IMR-90 (cell line): Measurements from ENCODE around the gene EBF3. TPM values are rescaled to one million over a fixed set of nuclear protein-coding genes. Genes with fewer than 3 reads are reported as not detected.

Source experiments
- ATAC-seq: fragments of 200-7000 bp; cut with Tn5 transposase; 2 replicates; pipeline ENCODE4 v1.9.1; 2020; ENCODE audit warnings: low read depth, mild to moderate bottlenecking, moderate library complexity
- BruUV-seq: library from RNA; stranded (reverse); fragments of 400-500 nt; replicated peaks from 2 replicates; lab custom pipeline; 2021; lab: Mats Ljungman, UMichigan
- CTCF ChIA-PET: fragments of 300-600 bp; formaldehyde crosslinking; extraction: SDS; loops from one replicate; lab custom pipeline; 2021; ENCODE audit warnings: antibody characterized with exemption; lab: Yijun Ruan, JAX
- POLR2A ChIA-PET: fragments of 300-600 bp; sonication (Branson Sonifier 250); formaldehyde crosslinking; loops from one replicate; lab custom pipeline; 2022; ENCODE audit warnings: antibody characterized with exemption; ENCODE audit not compliant: unreplicated experiment; lab: Charles Lee
- DNase-seq: peaks from one replicate; pipeline ENCODE4 v3.0.0; 2013
- H2AFZ ChIP-seq: replicated peaks from 2 replicates; pipeline ENCODE3; 2013; ENCODE audit warnings: low read length, mild to moderate bottlenecking; ENCODE audit not compliant: poor library complexity
- H2AK5ac ChIP-seq: 2 replicates; pipeline ENCODE4 v1.6.1; 2013; ENCODE audit warnings: low read depth, low read length, inconsistent platforms
- H2AK9ac ChIP-seq: replicated peaks from 2 replicates; pipeline ENCODE3; 2013; ENCODE audit warnings: mild to moderate bottlenecking, low read depth, low read length, moderate library complexity; ENCODE audit not compliant: poor library complexity
- H2BK120ac ChIP-seq: 2 replicates; pipeline ENCODE4 v1.6.1; 2013; ENCODE audit warnings: low read depth, low read length, inconsistent platforms
- H2BK15ac ChIP-seq: 3 replicates; pipeline ENCODE4 v1.6.1; 2013; ENCODE audit warnings: low read depth, low read length, inconsistent platforms
- H2BK20ac ChIP-seq: 2 replicates; pipeline ENCODE4 v1.6.1; 2013; ENCODE audit warnings: low read depth, mild to moderate bottlenecking, inconsistent platforms, low read length, moderate library complexity
- H2BK5ac ChIP-seq: 2 replicates; pipeline ENCODE4 v1.6.1; 2013; ENCODE audit warnings: mild to moderate bottlenecking, low read depth, low read length, inconsistent platforms; ENCODE audit not compliant: poor library complexity, severe bottlenecking
- H3K14ac ChIP-seq: replicated peaks from 2 replicates; pipeline ENCODE4 v1.6.1; 2013; ENCODE audit warnings: low read depth, low read length, inconsistent platforms
- H3K18ac ChIP-seq: 2 replicates; pipeline ENCODE4 v1.6.1; 2013; ENCODE audit warnings: low read depth, low read length, control low read depth
- H3K23ac ChIP-seq: 2 replicates; pipeline ENCODE4 v1.6.1; 2013; ENCODE audit warnings: low read depth, low read length, inconsistent platforms
- H3K27ac ChIP-seq: 2 replicates; pipeline ENCODE4 v1.5.1; 2013; ENCODE audit warnings: mild to moderate bottlenecking, control low read depth, low read length; ENCODE audit not compliant: insufficient read depth
- H3K27me3 ChIP-seq: 2 replicates; pipeline ENCODE4 v1.6.1; 2013; ENCODE audit warnings: low read length; ENCODE audit not compliant: control insufficient read depth, insufficient read depth
- H3K36me3 ChIP-seq: 2 replicates; pipeline ENCODE4 v1.6.1; 2013; ENCODE audit warnings: low read length, mixed read lengths; ENCODE audit not compliant: control insufficient read depth, insufficient read depth
- H3K4ac ChIP-seq: 2 replicates; pipeline ENCODE4 v1.6.1; 2013; ENCODE audit warnings: low read depth, low read length, inconsistent platforms
- H3K4me1 ChIP-seq: 2 replicates; pipeline ENCODE4 v1.6.1; 2013; ENCODE audit warnings: low read length, mixed read lengths; ENCODE audit not compliant: control insufficient read depth, insufficient read depth
- H3K4me2 ChIP-seq: 2 replicates; pipeline ENCODE4 v1.6.1; 2013; ENCODE audit warnings: low read depth, mild to moderate bottlenecking, control low read depth, low read length, moderate library complexity
- H3K4me3 ChIP-seq: 2 replicates; pipeline ENCODE4 v1.5.1; 2013; ENCODE audit warnings: low read depth, mild to moderate bottlenecking, control low read depth, low read length, moderate library complexity; ENCODE audit not compliant: insufficient read depth
- H3K56ac ChIP-seq: 2 replicates; pipeline ENCODE4 v1.6.1; 2013; ENCODE audit warnings: low read length, inconsistent platforms; ENCODE audit not compliant: insufficient read depth; ENCODE audit errors: extremely low read depth
- H3K79me1 ChIP-seq, 2 experiments: 2 replicates each; pipeline ENCODE4 v1.6.1; 2013; ENCODE audit warnings: low read length in 2 of 2, inconsistent platforms in 1 of 2, low read depth in 1 of 2
- H3K9ac ChIP-seq: 2 replicates; pipeline ENCODE4 v1.6.1; 2013; ENCODE audit warnings: low read depth, low read length, control low read depth
- H3K9me1 ChIP-seq: 2 replicates; pipeline ENCODE4 v1.6.1; 2013; ENCODE audit warnings: low read length, inconsistent platforms; ENCODE audit not compliant: insufficient read depth
- H3K9me3 ChIP-seq: 2 replicates; pipeline ENCODE4 v1.6.1; 2013; ENCODE audit warnings: low read length; ENCODE audit not compliant: control insufficient read depth, insufficient read depth
- H4K20me1 ChIP-seq: 2 replicates; pipeline ENCODE4 v1.6.1; 2013; ENCODE audit warnings: low read length, inconsistent platforms; ENCODE audit not compliant: insufficient read depth
- H4K5ac ChIP-seq: 2 replicates; pipeline ENCODE4 v1.6.1; 2013; ENCODE audit warnings: mild to moderate bottlenecking, low read depth, low read length, control low read depth
- H4K8ac ChIP-seq, 2 experiments: 2 replicates each; pipeline ENCODE4 v1.6.1; 2013; ENCODE audit warnings: low read depth in 2 of 2, low read length in 2 of 2, control low read depth in 1 of 2, inconsistent platforms in 1 of 2
- H4K91ac ChIP-seq: 2 replicates; pipeline ENCODE4 v1.6.1; 2013; ENCODE audit warnings: low read depth, low read length, inconsistent platforms; ENCODE audit not compliant: insufficient read depth
- BHLHE40 ChIP-seq: fragments of 150-350 bp; IDR thresholded peaks from 2 replicates; pipeline ENCODE4 v1.6.1; 2016; ENCODE audit warnings: mild to moderate bottlenecking, low read depth, low read length
- CEBPB ChIP-seq: IDR thresholded peaks from 2 replicates; pipeline ENCODE4 v1.6.1; 2012; ENCODE audit warnings: low read depth, low read length, improper control_type of control experiment
- CHD1 ChIP-seq: IDR thresholded peaks from 2 replicates; pipeline ENCODE4 v1.6.1; 2012; ENCODE audit warnings: low read depth, low read length, improper control_type of control experiment
- CTCF ChIP-seq: conservative IDR thresholded peaks from 2 replicates; pipeline ENCODE4 v1.5.1; 2012; ENCODE audit warnings: mild to moderate bottlenecking, low read depth, low read length, improper control_type of control experiment
- ELK1 ChIP-seq: fragments of 150-350 bp; IDR thresholded peaks from 2 replicates; pipeline ENCODE4 v1.6.1; 2016; ENCODE audit warnings: low read depth, mild to moderate bottlenecking, low read length, moderate library complexity, borderline replicate concordance
- FOS ChIP-seq: fragments of 150-350 bp; IDR thresholded peaks from 2 replicates; pipeline ENCODE4 v1.6.1; 2016; ENCODE audit warnings: low read depth, low read length
- MAZ ChIP-seq: IDR thresholded peaks from 2 replicates; pipeline ENCODE4 v1.6.1; 2012; ENCODE audit warnings: low read depth, mild to moderate bottlenecking, low read length, improper control_type of control experiment, moderate library complexity, borderline replicate concordance
- MXI1 ChIP-seq: IDR thresholded peaks from 2 replicates; pipeline ENCODE4 v1.6.1; 2012; ENCODE audit warnings: low read depth, mild to moderate bottlenecking, low read length, moderate library complexity, borderline replicate concordance
- NFE2L2 ChIP-seq: fragments of 150-350 bp; IDR thresholded peaks from 2 replicates; pipeline ENCODE4 v1.6.1; 2016; ENCODE audit warnings: low read depth, mild to moderate bottlenecking, low read length
- POLR2A ChIP-seq: IDR thresholded peaks from 2 replicates; pipeline ENCODE4 v1.6.1; 2012; ENCODE audit warnings: mild to moderate bottlenecking, low read depth, low read length
- RAD21 ChIP-seq: IDR thresholded peaks from 2 replicates; pipeline ENCODE4 v1.6.1; 2012; ENCODE audit warnings: low read length, improper control_type of control experiment
- RCOR1 ChIP-seq: IDR thresholded peaks from 2 replicates; pipeline ENCODE4 v1.6.1; 2012; ENCODE audit warnings: mild to moderate bottlenecking, low read length, improper control_type of control experiment; ENCODE audit not compliant: insufficient replicate concordance
- RFX5 ChIP-seq: IDR thresholded peaks from 2 replicates; pipeline ENCODE4 v1.8.0; 2012; ENCODE audit warnings: low read depth, mild to moderate bottlenecking, low read length, moderate library complexity
- USF2 ChIP-seq: fragments of 150-350 bp; IDR thresholded peaks from 2 replicates; pipeline ENCODE4 v1.6.1; 2017; ENCODE audit warnings: mild to moderate bottlenecking, antibody characterized with exemption, low read length, low read depth
- WGBS, 2 experiments: methylation state at CpG; one replicate each; pipeline versions ENCODE4 v1.1.5 to v1.1.7; 2013; ENCODE audit warnings: missing lambda C conversion rate in 2 of 2; ENCODE audit not compliant: insufficient read length in 1 of 2; ENCODE audit errors: extremely low coverage in 2 of 2; 5-methylcytosine and 5-hydroxymethylcytosine counted together
- dilution Hi-C: fragments of 300-500 bp; cut with HindIII; formaldehyde crosslinking; loops from one replicate; pipeline ENCODE4 v1.14.3; 2018; ENCODE audit warnings: low sequenced_read_pairs; ENCODE audit not compliant: unreplicated experiment
- in situ Hi-C: fragments of 300-500 bp; cut with MboI; formaldehyde crosslinking; loops from 3 replicates; pipeline ENCODE4 v1.14.3; 2019; ENCODE audit warnings: low sequenced_read_pairs, inconsistent platforms, mixed read lengths
- intact Hi-C: fragments of 100-400 bp; cut with micrococcal nuclease; formaldehyde crosslinking; loops from 2 replicates; pipeline ENCODE4 v1.10.0; 2022
- polyA plus RNA-seq, 3 experiments: library from polyadenylated mRNA; depleted of rRNA; stranded (reverse); fragments of >200 nt; gene quantifications; 2 replicates each; pipeline ENCODE4 v1.2.3, GENCODE V29; 2012; ENCODE audit warnings: low replicate concordance in 1 of 3
- total RNA-seq: library from RNA; depleted of rRNA; stranded (reverse); fragments of >200 nt; gene quantifications from 2 replicates; pipeline ENCODE4 v1.2.3, GENCODE V29; 2012

EBF3 gene
- total and polyA plus RNA-seq, 2 of the 4 experiments (the other 2 are of a cell fraction), result 0.36 to 0.70 TPM

- CTCF ChIA-PET, result no interaction called here
Measured at GRCh38 chr10:129867631-129868179, 96.4 kb downstream of the EBF3 start.

More at GRCh38 chr10:129867631-129868179, 96.4 kb downstream of the EBF3 start:
- Histone ChIP-seq H3K4me2 (no peak overlapping the region), H2BK15ac (no peak overlapping the region), H4K8ac (no peak overlapping the region), H2BK120ac (no peak overlapping the region), H3K27ac (no peak overlapping the region), H2BK5ac (no peak overlapping the region), H4K5ac (no peak overlapping the region), H3K27me3 (no peaks in the 10 kb centered on the region), H3K4me3 (no peak overlapping the region), H4K91ac (no peak overlapping the region), H3K18ac (no peak overlapping the region), H2AK9ac (no peak overlapping the region), H3K9me1 (no peaks in the 10 kb centered on the region), H3K14ac (no peak overlapping the region), H3K4ac (no peak overlapping the region), H2AFZ (no peak overlapping the region), H2AK5ac (no peak overlapping the region), H3K9ac (no peak overlapping the region), H2BK20ac (no peak overlapping the region), H3K23ac (no peak overlapping the region), H3K56ac (no peak overlapping the region), H3K4me1 (no peaks in the 10 kb centered on the region), H3K36me3 (peaks cover 3% of the 10 kb centered on the region; the same call in 1 of the 2 replicates), H3K79me1 (no peaks in the 10 kb centered on the region), H3K9me3 (peaks cover 14% of the 10 kb centered on the region), H4K20me1 (no peaks in the 10 kb centered on the region)
- 95% methylated on average over 18 of the region's 36 CpGs; no CpG with 5 or more reads in 1 of the 2 experiments for WGBS, 2 experiments
- intact Hi-C loops (no loop called here), dilution Hi-C loops (no loop called here), in situ Hi-C loops (no loop called here)
- POLR2A ChIA-PET, result no interaction called here
- BruUV-seq, result no TSS peak
- TF ChIP-seq BHLHE40, result no peak
- TF ChIP-seq MAZ, result no peak
- TF ChIP-seq CTCF, result no peak
- TF ChIP-seq ELK1, result no peak
- TF ChIP-seq USF2, result no peak
- no peak for TF ChIP-seq FOS
- no peak for TF ChIP-seq MXI1
- no peak for TF ChIP-seq CHD1
- no peak for TF ChIP-seq RCOR1
- no peak for TF ChIP-seq NFE2L2
- no peak for TF ChIP-seq RFX5
- no peak for TF ChIP-seq RAD21
- TF ChIP-seq POLR2A, result no peak
- no peak for TF ChIP-seq CEBPB
- ATAC-seq (no peak), DNase-seq (no peak)
